IMR-90 (cell line): ENCODE measurements around the gene CPNE1.

Source experiments
- BHLHE40 ChIP-seq: fragments of 150-350 bp; IDR thresholded peaks from 2 replicates; pipeline ENCODE4 v1.6.1; 2016; ENCODE audit warnings: mild to moderate bottlenecking, low read depth, low read length
- CEBPB ChIP-seq: IDR thresholded peaks from 2 replicates; pipeline ENCODE4 v1.6.1; 2012; ENCODE audit warnings: low read depth, low read length, improper control_type of control experiment
- CHD1 ChIP-seq: IDR thresholded peaks from 2 replicates; pipeline ENCODE4 v1.6.1; 2012; ENCODE audit warnings: low read depth, low read length, improper control_type of control experiment
- CTCF ChIP-seq: conservative IDR thresholded peaks from 2 replicates; pipeline ENCODE4 v1.5.1; 2012; ENCODE audit warnings: mild to moderate bottlenecking, low read depth, low read length, improper control_type of control experiment
- ELK1 ChIP-seq: fragments of 150-350 bp; IDR thresholded peaks from 2 replicates; pipeline ENCODE4 v1.6.1; 2016; ENCODE audit warnings: low read depth, mild to moderate bottlenecking, low read length, moderate library complexity, borderline replicate concordance
- FOS ChIP-seq: fragments of 150-350 bp; IDR thresholded peaks from 2 replicates; pipeline ENCODE4 v1.6.1; 2016; ENCODE audit warnings: low read depth, low read length
- MXI1 ChIP-seq: IDR thresholded peaks from 2 replicates; pipeline ENCODE4 v1.6.1; 2012; ENCODE audit warnings: low read depth, mild to moderate bottlenecking, low read length, moderate library complexity, borderline replicate concordance
- NFE2L2 ChIP-seq: fragments of 150-350 bp; IDR thresholded peaks from 2 replicates; pipeline ENCODE4 v1.6.1; 2016; ENCODE audit warnings: low read depth, mild to moderate bottlenecking, low read length
- POLR2A ChIP-seq: IDR thresholded peaks from 2 replicates; pipeline ENCODE4 v1.6.1; 2012; ENCODE audit warnings: mild to moderate bottlenecking, low read depth, low read length
- RFX5 ChIP-seq: IDR thresholded peaks from 2 replicates; pipeline ENCODE4 v1.8.0; 2012; ENCODE audit warnings: low read depth, mild to moderate bottlenecking, low read length, moderate library complexity
- SMC3 ChIP-seq: fragments of 150-350 bp; IDR thresholded peaks from 2 replicates; pipeline ENCODE4 v1.6.1; 2016; ENCODE audit warnings: low read depth, mild to moderate bottlenecking, antibody characterized with exemption, low read length, moderate library complexity
- USF2 ChIP-seq: fragments of 150-350 bp; IDR thresholded peaks from 2 replicates; pipeline ENCODE4 v1.6.1; 2017; ENCODE audit warnings: mild to moderate bottlenecking, antibody characterized with exemption, low read length, low read depth

- TF ChIP-seq CTCF (no peak), BHLHE40 (no peak), POLR2A (no peak), CEBPB (no peak), NFE2L2 (no peak), FOS (no peak), ELK1 (no peak), USF2 (no peak), SMC3 (no peak), RFX5 (no peak), MXI1 (no peak), CHD1 (no peak)
Observed at GRCh38 chr20:35710884-35711587, 46.3 kb upstream of the CPNE1 start.
